EH (cell line): Measurements from ENCODE around the gene RPL10A.

Source experiments
- DNase-seq: peaks from one replicate; pipeline ENCODE4 v3.0.0-alpha.2; 2015; ENCODE audit warnings: low read depth

RPL10A gene

DNA sequence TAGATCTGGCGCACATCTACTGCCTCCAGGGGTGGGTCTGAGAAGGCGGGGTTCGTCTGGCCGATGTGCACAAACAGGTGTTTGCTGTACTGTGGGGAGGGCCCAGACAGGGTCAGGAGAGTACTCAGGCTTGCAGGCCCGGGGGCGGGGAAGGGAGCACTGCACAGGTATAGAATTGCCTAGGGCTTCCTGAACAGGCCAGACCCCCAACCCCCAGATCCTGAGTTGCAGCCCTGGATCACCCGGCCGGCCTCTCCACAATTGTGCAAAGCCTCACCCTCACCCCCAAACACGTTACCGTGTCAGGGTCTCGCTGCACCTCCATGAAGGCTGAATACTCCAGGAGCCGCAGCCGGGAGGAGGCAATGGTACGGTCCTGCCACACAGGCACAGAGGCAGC, 7.8 kb downstream of the RPL10A start:
- no peak for DNase-seq

- DNase-seq: no peak
Observed at GRCh38 chr6:35477028-35477427, 8.8 kb downstream of the RPL10A start.

GRCh38 chr6:35477551-35478179, 9.5 kb downstream of the RPL10A start:
- no peak for DNase-seq

DNA sequence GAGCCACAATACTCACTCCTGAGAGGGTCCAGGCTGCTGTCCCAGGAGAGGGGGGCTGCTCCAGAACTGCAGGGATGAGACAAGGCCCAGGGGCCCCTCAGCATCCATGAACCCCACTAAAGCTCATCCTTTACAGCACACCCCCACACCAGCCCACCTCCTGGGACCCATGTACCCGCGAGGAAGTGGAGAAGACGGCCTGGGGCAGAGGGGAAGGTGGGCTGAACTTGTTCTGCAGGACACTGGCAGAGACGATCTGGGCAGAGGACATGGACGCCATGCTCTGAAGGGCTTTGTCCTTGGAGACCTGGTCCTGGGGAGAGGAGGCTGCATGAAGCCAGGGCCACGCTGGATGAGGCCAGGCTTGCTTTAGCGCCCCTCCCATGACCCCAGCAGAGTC, 10.1 kb downstream of the RPL10A start:
- no peak for DNase-seq

GRCh38 chr6:35480176-35480575, 12.0 kb downstream of the RPL10A start:
- no peak for DNase-seq

GRCh38 chr6:35481226-35481625, 13.0 kb downstream of the RPL10A start:
- no peak for DNase-seq

DNA sequence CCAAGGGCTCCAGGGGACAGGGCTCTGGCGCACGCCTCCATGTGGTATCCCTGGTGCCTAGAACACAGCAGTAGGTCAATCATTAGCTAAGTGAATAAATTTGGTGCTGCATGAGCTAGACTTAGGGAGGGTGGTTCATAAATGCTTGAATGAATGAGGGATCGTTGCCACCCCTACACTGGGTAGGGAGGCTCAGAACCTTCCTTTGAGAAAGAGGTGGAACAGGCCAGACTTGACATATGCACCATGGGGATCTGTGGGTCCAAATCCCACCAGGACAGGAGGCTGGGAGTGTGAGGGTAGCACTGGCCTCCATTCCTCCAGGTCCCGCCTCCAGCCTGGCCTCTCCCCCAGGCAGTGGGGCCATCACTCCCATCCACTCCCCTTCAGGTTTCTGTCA, 14.9 kb downstream of the RPL10A start:
- no peak for DNase-seq

DNA sequence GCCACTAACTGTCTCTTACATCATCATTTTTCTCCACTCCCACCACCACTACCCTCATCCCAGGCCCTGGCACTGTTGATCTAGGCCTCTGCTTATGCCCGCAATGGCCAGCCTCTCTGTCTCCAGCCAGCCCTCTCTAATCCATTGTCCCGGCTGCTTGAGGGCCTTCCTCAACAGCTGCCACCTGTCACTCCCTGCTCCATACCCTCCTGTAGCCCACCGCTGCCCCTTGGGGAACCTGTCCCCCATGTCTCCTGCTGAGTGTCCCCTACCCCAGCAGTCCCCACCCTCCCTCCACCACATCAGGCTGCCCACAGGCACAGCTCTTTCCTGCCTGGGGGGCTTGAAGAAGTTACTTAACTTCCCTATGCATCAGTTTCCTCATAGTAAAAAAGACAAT, 15.3 kb downstream of the RPL10A start:
- DNase-seq: no peak

- DNase-seq: no peak
Observed at GRCh38 chr6:35483893-35484645, 15.9 kb downstream of the RPL10A start.

- peak; percentile 77 for DNase-seq
Observed at GRCh38 chr6:35484921-35485392, 16.8 kb downstream of the RPL10A start.

DNA sequence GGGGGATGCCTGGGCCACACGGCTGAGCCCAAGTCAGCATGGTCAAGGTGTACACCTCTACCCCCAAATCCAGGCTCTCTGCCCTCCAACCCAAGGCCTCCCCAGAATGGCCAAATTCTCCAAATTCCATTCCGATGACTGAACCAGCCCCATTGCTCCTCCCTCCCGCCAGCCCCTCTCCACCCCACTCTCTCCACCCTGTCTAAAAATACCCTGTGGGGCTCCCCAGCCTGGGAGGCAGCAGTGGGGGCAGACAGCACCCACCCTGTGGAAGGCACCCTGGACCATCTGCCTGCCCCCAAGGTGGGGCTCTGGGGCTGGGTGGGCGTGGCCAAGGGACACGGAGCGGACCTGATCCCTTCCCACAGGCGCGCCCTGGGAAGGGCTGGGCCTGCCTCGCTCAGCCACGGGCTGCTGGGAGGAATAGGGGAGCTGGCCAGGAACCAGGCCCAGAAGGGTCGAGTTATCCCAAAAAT, 17.2 kb downstream of the RPL10A start:
- peak; percentile 94 for DNase-seq

DNA sequence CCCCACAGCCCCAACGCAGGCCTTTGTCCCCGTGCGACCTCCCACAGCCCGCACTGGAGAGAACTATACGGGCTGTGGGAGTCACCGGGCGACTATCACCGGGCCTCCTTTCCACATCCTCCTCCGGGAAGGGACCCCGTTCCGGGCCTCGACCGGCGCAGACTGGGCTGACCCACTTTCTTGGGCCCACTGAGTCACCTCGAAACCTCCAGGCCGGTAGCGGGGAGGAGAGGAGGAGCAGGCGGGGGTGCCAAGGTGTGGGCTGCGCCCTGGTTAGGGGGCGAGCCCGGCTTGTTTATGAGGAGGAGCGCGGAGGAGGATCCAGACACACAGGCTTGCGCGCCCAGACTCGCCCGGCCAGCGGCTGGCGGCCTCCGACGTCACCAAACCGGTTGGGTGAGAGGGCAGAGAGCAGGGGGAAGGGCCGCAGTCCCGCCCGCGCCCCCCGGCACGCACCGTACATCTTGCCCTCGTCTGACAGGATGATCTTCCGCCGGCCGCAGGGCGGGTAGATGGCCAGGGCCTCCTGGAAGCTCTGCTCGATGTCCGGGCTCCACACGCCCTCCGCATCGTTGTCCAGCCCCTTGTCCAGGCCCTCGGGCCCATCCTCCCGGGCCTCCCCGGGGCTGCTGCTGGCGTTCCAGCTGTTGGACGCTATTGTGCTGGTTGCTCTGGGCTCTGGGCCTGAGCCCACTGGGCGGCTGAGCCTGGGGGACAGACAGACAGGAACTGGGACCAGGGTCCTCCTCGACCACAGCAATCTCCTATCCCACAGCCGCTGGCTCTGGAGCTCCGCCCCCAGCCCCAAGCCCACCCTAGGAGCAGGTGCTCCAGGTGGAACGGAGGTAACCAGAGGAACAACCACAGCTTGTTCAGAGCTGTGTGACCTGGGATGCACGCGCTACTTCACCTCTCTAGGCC, 18.1 kb downstream of the RPL10A start:
- DNase-seq: no peak

GRCh38 chr6:35487658-35488516, 19.7 kb downstream of the RPL10A start:
- DNase-seq: peak; percentile 78

DNA sequence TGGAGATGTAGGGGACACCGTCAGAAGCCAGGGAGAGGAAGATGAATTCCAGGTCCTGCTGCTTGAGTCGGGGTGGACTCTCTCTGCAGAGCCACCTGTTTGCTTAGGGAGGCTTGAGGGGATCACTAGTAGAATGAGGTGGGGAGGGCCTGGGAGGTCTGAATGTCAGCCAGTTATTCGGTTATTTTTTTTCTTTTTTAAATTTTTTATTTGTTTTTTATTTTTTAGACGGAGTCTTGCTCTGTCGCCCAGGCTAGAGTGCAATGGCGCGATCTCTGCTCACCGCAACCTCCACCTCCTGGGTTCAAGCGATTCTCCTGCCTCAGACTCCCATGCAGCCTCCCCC, 20.3 kb downstream of the RPL10A start:
- DNase-seq: no peak

DNA sequence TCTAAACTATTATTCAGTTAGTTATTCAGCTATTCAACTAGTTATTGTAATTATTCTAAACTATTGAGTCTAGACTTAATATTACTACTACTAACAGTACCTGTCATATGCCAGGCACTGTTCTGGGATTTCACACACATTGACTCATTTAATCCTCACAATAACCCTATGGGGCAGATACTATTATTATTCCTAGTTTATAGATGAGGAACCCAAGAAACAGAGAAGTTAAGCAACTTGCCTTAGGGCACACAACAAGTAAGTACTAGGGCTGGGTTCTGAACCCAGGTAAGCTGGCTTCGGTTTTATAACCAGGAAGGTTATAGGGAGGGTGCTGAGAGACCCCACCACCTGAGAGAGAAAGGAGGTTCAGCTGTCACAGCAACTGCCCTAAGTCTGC, 20.9 kb downstream of the RPL10A start:
- DNase-seq: no peak

GRCh38 chr6:35489995-35490791, 22.0 kb downstream of the RPL10A start:
- peak; percentile 93 for DNase-seq

DNA sequence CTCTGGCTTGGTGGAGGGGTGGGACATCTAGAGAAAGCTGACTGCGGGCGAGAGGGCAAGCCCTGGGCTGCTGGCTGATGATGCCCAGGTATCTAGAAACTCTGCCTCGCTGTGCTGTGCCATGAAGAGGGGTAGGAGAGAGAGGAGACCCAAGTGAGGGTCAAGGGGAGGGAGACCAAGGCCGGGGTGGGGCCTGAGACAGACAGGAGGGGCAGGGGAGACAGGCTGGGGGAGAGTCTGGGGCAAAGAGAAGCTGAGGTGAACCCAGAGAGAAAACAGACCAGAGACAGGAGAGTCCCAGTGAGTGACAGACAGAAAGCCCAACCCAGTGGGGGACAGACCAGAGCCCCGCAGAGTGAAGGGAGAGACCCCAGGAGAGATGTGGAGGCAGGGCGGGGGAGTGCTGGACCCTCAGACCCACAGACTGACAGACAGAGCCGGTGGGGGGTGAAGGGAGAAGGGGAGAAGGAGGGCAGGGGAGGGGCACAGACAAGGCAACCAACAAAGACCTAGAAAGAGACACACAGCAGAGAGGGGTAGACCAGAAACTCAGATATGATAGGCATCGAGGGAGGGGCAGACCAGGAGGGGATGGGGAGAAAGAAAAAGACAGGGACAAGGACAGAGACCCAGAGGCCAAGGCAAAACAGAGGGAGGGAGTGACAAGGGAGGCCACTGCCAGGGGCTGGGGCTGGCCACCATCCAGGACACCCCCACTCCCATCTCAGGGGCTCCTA, 22.8 kb downstream of the RPL10A start:
- no peak for DNase-seq

- no peak for DNase-seq
Observed at GRCh38 chr6:35491558-35492257, 23.5 kb downstream of the RPL10A start.

GRCh38 chr6:35492258-35492973, 24.2 kb downstream of the RPL10A start:
- DNase-seq: no peak
